Epithelial cell of proximal tubule (primary cell): ENCODE data around the gene ZNF488. TPM values are rescaled to one million over a fixed set of nuclear protein-coding genes. Genes with fewer than 3 reads are reported as not detected.

Experiments
- DNase-seq: peaks from one replicate; pipeline ENCODE4 v3.0.0-alpha.2; 2011; ENCODE audit warnings: low read depth
- H3K4me3 ChIP-seq: 2 replicates; pipeline ENCODE4 v1.5.1; 2011; ENCODE audit warnings: low read depth, mild to moderate bottlenecking, low read length
- total RNA-seq: library from RNA; depleted of rRNA; stranded (reverse); fragments of >200 nt; gene quantifications from 2 replicates; pipeline ENCODE4 v1.2.3, GENCODE V29; 2015
- TF ChIP-seq, protein P1 (sequence below): conservative IDR thresholded peaks from 2 replicates; pipeline ENCODE4 v1.5.1; 2012; ENCODE audit warnings: low read depth, mild to moderate bottlenecking, low read length

ZNF488 gene
- total RNA-seq, 1 donor from 2014 or later, result 0.63 TPM

DNA sequence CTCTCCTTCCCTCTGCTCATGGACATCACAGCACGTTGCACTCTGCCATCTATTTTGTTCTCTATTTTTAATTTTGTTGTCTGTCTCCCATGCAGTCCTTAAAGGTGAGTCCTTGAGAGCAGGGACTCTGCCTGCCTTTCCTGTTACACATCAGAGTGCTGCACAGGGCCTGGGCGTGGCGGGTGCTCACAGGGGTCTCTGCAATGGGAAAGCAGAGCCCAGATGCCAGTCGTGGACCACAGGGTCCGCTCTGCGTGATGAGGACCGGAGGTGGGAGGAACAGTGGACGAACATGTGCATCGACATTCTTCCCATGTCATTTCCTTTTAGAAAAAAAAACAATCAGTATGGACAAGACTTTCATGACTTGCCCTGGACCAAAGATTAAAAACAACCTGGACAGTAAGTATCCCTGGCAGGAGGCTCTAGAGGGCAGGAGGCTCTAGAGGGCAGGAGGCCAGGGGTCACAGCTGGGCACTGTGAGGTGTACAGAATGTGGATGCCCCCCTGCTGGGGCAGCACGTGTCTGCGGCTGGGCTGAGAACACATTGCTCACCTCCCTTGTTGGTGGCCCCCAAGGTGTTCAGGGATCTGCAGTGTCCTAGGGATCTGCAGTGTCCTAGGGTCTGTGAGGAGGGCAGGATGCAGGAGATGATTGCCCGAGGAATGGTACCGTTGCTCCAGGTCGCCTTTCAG, 29.6 kb upstream of the ZNF488 start:
- TF ChIP-seq, protein P1, sequence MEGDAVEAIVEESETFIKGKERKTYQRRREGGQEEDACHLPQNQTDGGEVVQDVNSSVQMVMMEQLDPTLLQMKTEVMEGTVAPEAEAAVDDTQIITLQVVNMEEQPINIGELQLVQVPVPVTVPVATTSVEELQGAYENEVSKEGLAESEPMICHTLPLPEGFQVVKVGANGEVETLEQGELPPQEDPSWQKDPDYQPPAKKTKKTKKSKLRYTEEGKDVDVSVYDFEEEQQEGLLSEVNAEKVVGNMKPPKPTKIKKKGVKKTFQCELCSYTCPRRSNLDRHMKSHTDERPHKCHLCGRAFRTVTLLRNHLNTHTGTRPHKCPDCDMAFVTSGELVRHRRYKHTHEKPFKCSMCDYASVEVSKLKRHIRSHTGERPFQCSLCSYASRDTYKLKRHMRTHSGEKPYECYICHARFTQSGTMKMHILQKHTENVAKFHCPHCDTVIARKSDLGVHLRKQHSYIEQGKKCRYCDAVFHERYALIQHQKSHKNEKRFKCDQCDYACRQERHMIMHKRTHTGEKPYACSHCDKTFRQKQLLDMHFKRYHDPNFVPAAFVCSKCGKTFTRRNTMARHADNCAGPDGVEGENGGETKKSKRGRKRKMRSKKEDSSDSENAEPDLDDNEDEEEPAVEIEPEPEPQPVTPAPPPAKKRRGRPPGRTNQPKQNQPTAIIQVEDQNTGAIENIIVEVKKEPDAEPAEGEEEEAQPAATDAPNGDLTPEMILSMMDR, result no peak
- no peak overlapping the region for H3K4me3 ChIP-seq
- DNase-seq, result no peak

DNA sequence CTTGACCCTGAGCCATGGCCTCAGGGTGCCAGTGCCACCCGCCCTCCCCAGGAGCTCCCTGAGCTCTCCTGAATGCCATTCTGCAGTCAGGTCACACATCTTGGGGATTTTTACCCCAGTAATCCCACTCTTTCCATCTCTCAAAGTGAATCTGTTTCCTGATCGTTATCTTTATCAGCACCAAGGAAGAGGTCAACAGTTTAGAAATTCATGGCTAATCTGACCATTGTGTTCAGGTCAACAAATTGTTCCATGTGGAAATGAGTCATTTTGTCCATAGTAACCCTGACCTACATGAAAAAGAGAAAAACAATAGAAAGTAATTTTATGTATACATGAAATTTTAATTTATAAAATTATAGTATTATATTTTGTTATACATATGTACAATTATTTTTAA, 28.8 kb upstream of the ZNF488 start:
- TF ChIP-seq, protein P1, result no peak
- no peak overlapping the region for H3K4me3 ChIP-seq
- no peak for DNase-seq

DNA sequence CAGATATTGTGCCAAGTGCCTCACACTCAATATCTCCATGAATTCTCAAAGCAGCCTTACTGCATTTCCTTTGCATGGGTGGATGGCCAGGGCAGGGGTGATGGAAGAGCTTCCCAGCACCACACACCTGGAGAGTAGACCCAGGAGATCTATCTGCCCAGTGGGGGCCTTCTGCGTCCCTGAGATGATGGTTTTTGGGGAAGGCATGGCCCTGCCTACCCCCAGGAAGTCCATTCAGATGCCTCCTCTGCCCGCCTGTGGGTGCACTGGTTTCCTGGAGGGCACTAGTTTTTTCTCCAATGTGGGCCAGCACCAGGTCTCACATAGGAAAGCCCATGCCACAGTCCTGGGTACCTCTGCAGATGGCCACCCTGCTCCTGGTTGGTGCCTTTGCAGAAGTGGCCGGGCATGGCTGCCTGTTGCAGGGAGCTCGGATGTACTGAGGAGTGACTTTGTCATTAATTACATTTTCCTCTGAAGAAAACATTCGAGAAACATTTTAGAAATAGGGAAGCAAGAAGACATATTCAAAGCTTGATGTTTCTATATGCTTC, 28.2 kb upstream of the ZNF488 start:
- no peak overlapping the region for H3K4me3 ChIP-seq
- TF ChIP-seq, protein P1, result no peak
- no peak for DNase-seq

DNA sequence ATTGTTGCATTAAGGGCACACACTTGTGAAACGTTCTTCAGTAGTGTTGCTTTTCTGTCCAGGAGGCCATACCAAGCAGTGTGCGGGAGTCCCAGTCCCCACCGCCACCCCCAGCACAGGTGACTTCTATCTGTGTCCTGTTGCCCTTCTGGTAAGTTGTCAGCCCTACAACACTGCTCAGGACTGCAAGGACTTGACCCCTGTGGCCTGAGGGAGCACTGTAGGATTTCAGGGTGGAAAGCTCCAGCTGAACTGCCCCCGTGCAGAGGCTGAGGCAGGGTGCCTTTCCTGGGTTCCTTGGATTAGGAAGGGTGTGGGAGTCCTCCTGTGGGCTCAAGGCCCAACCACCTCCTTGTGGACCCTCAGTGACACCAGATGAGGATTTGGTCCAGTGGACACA, 26.8 kb upstream of the ZNF488 start:
- no peak for DNase-seq
- TF ChIP-seq, protein P1, result no peak
- no peak overlapping the region for H3K4me3 ChIP-seq

DNA sequence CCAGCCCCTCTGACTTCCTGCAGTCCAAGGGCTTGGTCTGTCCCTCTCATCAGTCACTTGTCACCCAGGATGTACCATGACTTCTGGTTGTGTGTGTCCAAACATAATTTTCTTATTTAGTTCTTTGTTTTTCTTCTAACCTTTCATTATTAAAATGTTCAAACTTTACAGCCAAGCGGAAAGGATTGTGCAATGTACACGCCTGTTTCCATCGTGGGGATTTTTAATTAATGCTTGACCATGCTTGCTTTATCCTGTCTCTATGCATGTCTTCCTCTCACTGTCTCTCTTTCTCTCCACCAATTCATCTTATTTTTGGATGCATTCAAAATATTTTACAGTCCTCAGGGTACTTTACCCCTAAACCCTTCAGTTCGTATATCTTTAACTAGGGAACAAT, 26.2 kb upstream of the ZNF488 start:
- TF ChIP-seq, protein P1, result no peak
- no peak for DNase-seq
- no peak overlapping the region for H3K4me3 ChIP-seq

DNA sequence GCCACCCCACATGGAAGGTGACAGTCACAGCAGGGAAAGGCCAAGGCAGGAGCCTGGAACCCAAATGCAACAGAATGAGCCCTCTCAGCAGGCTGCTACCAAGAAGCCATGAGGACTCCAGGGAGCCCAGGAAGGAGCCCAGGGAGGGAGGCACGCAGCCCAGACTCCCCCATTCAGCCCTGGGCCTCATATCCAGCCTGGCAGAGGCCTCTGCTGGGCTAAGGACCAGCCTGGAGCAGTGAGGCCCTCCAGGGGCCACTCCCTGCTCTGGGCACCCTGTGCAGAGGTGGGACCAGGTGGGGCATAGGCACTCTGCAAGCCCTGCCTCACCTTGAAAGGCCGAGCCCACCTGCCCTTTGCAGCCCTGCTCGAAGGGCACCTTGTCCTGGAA, 25.8 kb upstream of the ZNF488 start:
- DNase-seq, result no peak
- no peak overlapping the region for H3K4me3 ChIP-seq
- TF ChIP-seq, protein P1, result no peak
